Limb (tissue), 2 donors: ENCODE measurements around the gene DLG2.
"Not testable (repeated sequence)": the region's sequence is repeated elsewhere in the genome, so short reads cannot be mapped to it uniquely, and the experiment has no call there.

Experiments used
- DNase-seq, 2 donors: peaks; one replicate each; pipeline ENCODE4 v3.0.0-alpha.2; 2016; ENCODE audit errors: extremely low spot score in 2 of 2

The DLG2 gene

GRCh38 chr11:85123752-85124231 lies 503.4 kb downstream of the DLG2 start:
- no peak for DNase-seq

- no peak for DNase-seq
Observed at GRCh38 chr11:85118151-85118550, 509.0 kb downstream of the DLG2 start.

- no peak for DNase-seq
Observed at GRCh38 chr11:85115798-85116197, 511.3 kb downstream of the DLG2 start.

- no peak for DNase-seq
Observed at GRCh38 chr11:85114786-85115185, 512.4 kb downstream of the DLG2 start.

DNA sequence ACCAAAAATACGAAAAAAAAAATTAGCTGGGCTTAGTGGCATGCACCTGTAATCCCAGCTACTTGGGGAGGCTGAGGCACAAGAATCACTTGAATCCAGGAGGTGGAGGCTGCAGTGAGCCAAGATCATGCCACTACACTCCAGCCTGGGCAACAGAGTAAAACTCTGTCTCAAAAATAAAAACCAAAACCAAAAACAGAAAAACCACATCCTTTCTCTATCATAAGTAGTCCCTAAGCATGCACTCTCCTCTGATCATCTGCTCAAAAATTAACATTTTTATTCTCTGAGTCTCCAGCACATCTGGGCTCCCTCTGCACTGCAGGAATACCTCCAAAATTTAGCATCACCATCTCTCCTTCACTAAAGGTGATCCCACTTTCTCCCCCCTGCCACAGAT lies 516.9 kb downstream of the DLG2 start:
- DNase-seq, result not testable (repeated sequence)

GRCh38 chr11:85109141-85109540 lies 518.0 kb downstream of the DLG2 start:
- DNase-seq, result no peak

- DNase-seq, result no peak
Observed at GRCh38 chr11:85105868-85106267, 521.3 kb downstream of the DLG2 start.

GRCh38 chr11:85099522-85099921 lies 527.6 kb downstream of the DLG2 start:
- no peak for DNase-seq

GRCh38 chr11:85098996-85099395 lies 528.1 kb downstream of the DLG2 start:
- DNase-seq, result no peak

GRCh38 chr11:85096939-85097338 lies 530.2 kb downstream of the DLG2 start:
- DNase-seq, result no peak

GRCh38 chr11:85095239-85095638 lies 531.9 kb downstream of the DLG2 start:
- DNase-seq, result no peak

DNA sequence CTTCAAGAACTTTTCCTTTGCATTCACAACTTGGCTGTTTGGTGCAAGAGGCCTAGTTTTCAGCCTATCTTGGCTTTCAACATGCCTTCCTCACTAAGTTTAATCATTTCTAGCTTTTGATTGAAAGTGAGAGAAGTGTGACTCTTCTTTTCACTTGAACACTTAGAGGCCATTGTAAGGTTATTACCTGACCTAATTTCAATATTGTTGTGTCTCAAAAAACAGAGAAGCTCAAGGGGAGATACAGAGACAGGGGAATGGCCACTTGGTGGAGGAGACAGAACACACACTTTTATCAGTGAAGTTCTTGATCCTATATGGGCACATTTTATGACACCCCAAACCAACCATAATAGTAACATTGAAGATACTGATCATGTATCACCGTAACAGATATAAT lies 532.3 kb downstream of the DLG2 start:
- no peak for DNase-seq

- no peak for DNase-seq
Observed at GRCh38 chr11:85089654-85090053, 537.5 kb downstream of the DLG2 start.

DNA sequence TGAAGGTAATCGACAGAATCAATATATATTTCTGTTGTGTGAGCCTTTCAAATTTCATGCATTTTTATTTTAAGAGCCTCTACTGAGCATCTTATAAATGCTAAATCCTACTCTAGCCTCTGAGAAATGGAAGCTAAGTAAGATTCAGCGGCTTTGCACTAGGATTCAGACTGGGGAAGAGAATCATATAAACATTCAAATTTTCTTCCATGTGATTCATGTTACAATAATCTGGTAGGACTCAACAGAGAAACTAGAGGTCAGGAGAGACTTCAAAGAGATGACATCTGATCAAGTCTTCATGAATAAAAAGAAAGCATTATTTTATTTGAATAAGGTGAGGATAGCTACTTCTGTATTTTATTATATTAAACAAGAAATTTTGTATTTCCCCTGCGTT lies 538.9 kb downstream of the DLG2 start:
- DNase-seq, result no peak

- DNase-seq, result no peak
Observed at GRCh38 chr11:85086504-85087284, 540.5 kb downstream of the DLG2 start.

GRCh38 chr11:85076535-85077330 lies 550.4 kb downstream of the DLG2 start:
- no peak for DNase-seq

GRCh38 chr11:85062659-85063058 lies 564.5 kb downstream of the DLG2 start:
- DNase-seq, result no peak

- no peak for DNase-seq
Observed at GRCh38 chr11:85052636-85053035, 574.5 kb downstream of the DLG2 start.

GRCh38 chr11:85048801-85049200 lies 578.3 kb downstream of the DLG2 start:
- no peak for DNase-seq

DNA sequence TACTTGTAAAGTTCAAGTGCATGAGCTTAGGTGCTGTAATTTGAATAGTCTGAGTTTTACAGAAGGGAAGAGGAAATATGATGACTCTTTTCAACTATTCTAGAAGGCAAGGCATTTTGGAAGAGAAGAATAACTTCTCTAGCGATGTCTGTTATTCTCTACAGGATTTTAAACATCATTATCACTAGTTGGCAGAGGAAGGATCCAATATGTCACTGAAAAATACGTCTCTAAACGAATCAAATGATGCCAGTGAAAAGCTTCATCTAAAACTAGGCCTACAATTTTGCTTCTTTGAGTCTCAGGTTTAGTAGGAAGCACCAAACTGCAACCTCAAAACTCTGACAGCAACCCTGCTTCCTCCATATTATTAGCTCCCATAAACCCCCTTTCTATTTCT lies 581.4 kb downstream of the DLG2 start:
- DNase-seq, result no peak

GRCh38 chr11:85044911-85045310 lies 582.2 kb downstream of the DLG2 start:
- DNase-seq, result no peak

- no peak for DNase-seq
Observed at GRCh38 chr11:85042361-85042760, 584.8 kb downstream of the DLG2 start.

GRCh38 chr11:85040166-85040565 lies 587.0 kb downstream of the DLG2 start:
- no peak for DNase-seq
